Thyroid gland (tissue), 4 donors: Measurements from ENCODE around the gene CCDC3.

ENCODE experiments used
- CTCF ChIP-seq, 6 experiments: fragments of 200-600 bp in 3 of 6; fragments of 450-650 bp in 3 of 6; sonication (generic) in 3 of 6; IDR thresholded peaks; one replicate each; pipeline ENCODE4 v1.5.1; 2016 to 2019; ENCODE audit warnings: antibody characterized with exemption in 6 of 6, mild to moderate bottlenecking in 2 of 6, inconsistent platforms in 1 of 6, moderate library complexity in 1 of 6
- POLR2A ChIP-seq, 2 donors: fragments of 450-650 bp; IDR thresholded peaks; one replicate each; pipeline ENCODE4 v1.6.1; 2017; ENCODE audit warnings: antibody characterized with exemption in 2 of 2, mild to moderate bottlenecking in 2 of 2, moderate library complexity in 1 of 2

- TF ChIP-seq CTCF (IDR thresholded peaks at IDR 0.05): no peak
- TF ChIP-seq POLR2A (IDR thresholded peaks at IDR 0.05): no peak
Measured at GRCh38 chr10:13003004-13003403, 1.5 kb upstream of the CCDC3 start.
